HG02870 (cell line): ENCODE data around the gene PLSCR2.
"Not testable (repeated sequence)": the region's sequence is repeated elsewhere in the genome, so short reads cannot be mapped to it uniquely, and the experiment has no call there.

ENCODE experiments used
- ATAC-seq: cut with Tn5 transposase; IDR thresholded peaks from one replicate; pipeline ENCODE4 v1.9.1; 2021; ENCODE audit warnings: mild to moderate bottlenecking, moderate library complexity; ENCODE audit not compliant: unreplicated experiment

PLSCR2 gene

GRCh38 chr3:146469150-146470017 is at the start of gene PLSCR2:
PLSCR2 (minus strand) TSS chr3:146469561; CDS start chr3:146459904, 9,657 bp downstream.
- peak; percentile 92 for ATAC-seq

GRCh38 chr3:146517684-146518435 is 48.5 kb upstream of the PLSCR2 start:
- no peak for ATAC-seq

- no peak for ATAC-seq
These were observed 44.2 kb upstream of the PLSCR2 start for GRCh38 chr3:146513386-146514051.

- no peak for ATAC-seq
These were observed 42.2 kb upstream of the PLSCR2 start for GRCh38 chr3:146511402-146512134.

- ATAC-seq = no peak
These were observed 38.2 kb upstream of the PLSCR2 start for GRCh38 chr3:146507331-146508120.

GRCh38 chr3:146505516-146505915 is 36.2 kb upstream of the PLSCR2 start:
- ATAC-seq = no peak

- no peak for ATAC-seq
These were observed 35.3 kb upstream of the PLSCR2 start for GRCh38 chr3:146504498-146505197.

GRCh38 chr3:146503461-146504202 is 34.3 kb upstream of the PLSCR2 start:
- ATAC-seq = peak; percentile 98

- ATAC-seq = no peak
These were observed 33.6 kb upstream of the PLSCR2 start for GRCh38 chr3:146502887-146503460.

GRCh38 chr3:146501752-146502151 is 32.4 kb upstream of the PLSCR2 start:
- peak; percentile 26 for ATAC-seq

- ATAC-seq = no peak
These were observed 30.3 kb upstream of the PLSCR2 start for GRCh38 chr3:146499701-146500100.

GRCh38 chr3:146498002-146498736 is 28.8 kb upstream of the PLSCR2 start:
- no peak for ATAC-seq

GRCh38 chr3:146497145-146497843 is 27.9 kb upstream of the PLSCR2 start:
- ATAC-seq = not testable (repeated sequence)

- ATAC-seq = no peak
These were observed 27.4 kb upstream of the PLSCR2 start for GRCh38 chr3:146496726-146497125.

- no peak for ATAC-seq
These were observed 26.9 kb upstream of the PLSCR2 start for GRCh38 chr3:146496251-146496650.

GRCh38 chr3:146493761-146494160 is 24.4 kb upstream of the PLSCR2 start:
- no peak for ATAC-seq

GRCh38 chr3:146493221-146493620 is 23.9 kb upstream of the PLSCR2 start:
- no peak for ATAC-seq
